DMS79 treated with DMSO at 0.1 percent for 48 hours (cell line): ENCODE data around the gene S100G.

Experiments used
- DNase-seq: peaks from one replicate; lab custom pipeline; 2025; lab: John Stamatoyannopoulos, UW

S100G gene

GRCh38 chrX:16651391-16652024 lies 1.6 kb downstream of the S100G start:
- no peak for DNase-seq

- DNase-seq: no peak
Measured at GRCh38 chrX:16653424-16653823, 3.5 kb downstream of the S100G start.

GRCh38 chrX:16654093-16654492 lies 4.1 kb downstream of the S100G start:
- DNase-seq: no peak

- no peak for DNase-seq
Measured at GRCh38 chrX:16658284-16658683, 8.3 kb downstream of the S100G start.

- no peak for DNase-seq
Measured at GRCh38 chrX:16659321-16659720, 9.4 kb downstream of the S100G start.

GRCh38 chrX:16661495-16661894 lies 11.5 kb downstream of the S100G start:
- no peak for DNase-seq

- no peak for DNase-seq
Measured at GRCh38 chrX:16662402-16662801, 12.4 kb downstream of the S100G start.

- DNase-seq: no peak
Measured at GRCh38 chrX:16664074-16664473, 14.1 kb downstream of the S100G start.

- DNase-seq: no peak
Measured at GRCh38 chrX:16664626-16665025, 14.7 kb downstream of the S100G start.

GRCh38 chrX:16665089-16665488 lies 15.1 kb downstream of the S100G start:
- DNase-seq: no peak

- DNase-seq: no peak
Measured at GRCh38 chrX:16666541-16666940, 16.6 kb downstream of the S100G start.

GRCh38 chrX:16671005-16671404 lies 21.0 kb downstream of the S100G start:
- DNase-seq: no peak

- DNase-seq: no peak
Measured at GRCh38 chrX:16678689-16679088, 28.7 kb downstream of the S100G start.

GRCh38 chrX:16683007-16683664 lies 33.2 kb downstream of the S100G start:
- DNase-seq: no peak

- DNase-seq: no peak
Measured at GRCh38 chrX:16687514-16687913, 37.6 kb downstream of the S100G start.

- DNase-seq: no peak
Measured at GRCh38 chrX:16695079-16695676, 45.2 kb downstream of the S100G start.

GRCh38 chrX:16696956-16697355 lies 47.0 kb downstream of the S100G start:
- DNase-seq: no peak

- no peak for DNase-seq
Measured at GRCh38 chrX:16699389-16699788, 49.4 kb downstream of the S100G start.

- no peak for DNase-seq
Measured at GRCh38 chrX:16700734-16701133, 50.8 kb downstream of the S100G start.

GRCh38 chrX:16702700-16703599 lies 53.0 kb downstream of the S100G start:
- no peak for DNase-seq
